Spleen (tissue), 11 donors: ENCODE results near the gene TEAD1. TPM values are rescaled to one million over a fixed set of nuclear protein-coding genes. Genes with fewer than 3 reads are reported as not detected.

Source experiments
- DNase-seq: peaks from one replicate; pipeline ENCODE4 v3.0.0-alpha.2; 2020
- H3K27ac ChIP-seq, 8 donors: fragments of 200-600 bp; sonication (generic) in 7 of 8; 1 replicate in 4 of 8; 2 replicates in 4 of 8; pipeline versions ENCODE4 v1.5.0 to v1.8.0; 2016 to 2021; ENCODE audit warnings: inconsistent platforms in 4 of 8, mild to moderate bottlenecking in 4 of 8, moderate library complexity in 1 of 8
- H3K27me3 ChIP-seq, 7 donors: fragments of 200-600 bp; sonication (generic) in 6 of 7; replicated peaks in 1 of 7; 1 replicate in 4 of 7; 2 replicates in 3 of 7; pipeline versions ENCODE4 v1.5.0 to v1.8.0; 2016 to 2021; ENCODE audit warnings: inconsistent platforms in 3 of 7, mild to moderate bottlenecking in 1 of 7
- H3K36me3 ChIP-seq, 6 donors: fragments of 200-600 bp; sonication (generic) in 5 of 6; 1 replicate in 4 of 6; 2 replicates in 2 of 6; pipeline versions ENCODE4 v1.5.0 to v1.8.0; 2016 to 2021; ENCODE audit warnings: inconsistent platforms in 2 of 6
- H3K4me1 ChIP-seq, 6 donors: fragments of 200-600 bp; sonication (generic) in 5 of 6; 1 replicate in 3 of 6; 2 replicates in 3 of 6; pipeline versions ENCODE4 v1.5.0 to v1.8.0; 2016 to 2021; ENCODE audit warnings: inconsistent platforms in 3 of 6
- H3K4me3 ChIP-seq, 8 donors: fragments of 200-600 bp; sonication (generic) in 7 of 8; 1 replicate in 4 of 8; 2 replicates in 4 of 8; pipeline versions ENCODE4 v1.5.0 to v1.8.0; 2016 to 2021; ENCODE audit warnings: inconsistent platforms in 4 of 8, mild to moderate bottlenecking in 4 of 8, moderate library complexity in 2 of 8
- H3K9me3 ChIP-seq, 8 donors: fragments of 200-600 bp; sonication (generic) in 7 of 8; 1 replicate in 4 of 8; 2 replicates in 4 of 8; pipeline versions ENCODE4 v1.5.0 to v1.8.0; 2016 to 2021; ENCODE audit warnings: inconsistent platforms in 4 of 8
- CTCF ChIP-seq, 11 experiments: fragments of 200-600 bp in 7 of 11; fragments of 450-650 bp in 4 of 11; sonication (generic) in 4 of 11; IDR thresholded peaks in 8 of 11; conservative IDR thresholded peaks in 3 of 11; 1 replicate in 7 of 11; 2 replicates in 4 of 11; pipeline versions ENCODE4 v1.4.0 to v1.8.0; 2016 to 2021; ENCODE audit warnings: antibody characterized with exemption in 11 of 11, inconsistent platforms in 4 of 11, mild to moderate bottlenecking in 1 of 11
- POLR2A ChIP-seq, 3 donors: fragments of 450-650 bp; IDR thresholded peaks; one replicate each; pipeline ENCODE4 v1.5.1; 2017; ENCODE audit warnings: antibody characterized with exemption in 3 of 3, mild to moderate bottlenecking in 1 of 3
- POLR2AphosphoS5 ChIP-seq, 3 donors: sonication (generic); formaldehyde crosslinking; IDR thresholded peaks; one replicate each; pipeline ENCODE4 v1.5.1; 2017; ENCODE audit warnings: antibody characterized with exemption in 3 of 3
- WGBS, 5 donors: extraction: QIAGEN DNeasy Blood & Tissue Kit in 3 of 5; methylation state at CpG; one replicate each; pipeline versions ENCODE4 v1.1.5 to v1.1.7; 2013 to 2018; 5-methylcytosine and 5-hydroxymethylcytosine counted together
- intact Hi-C: fragments of 100-400 bp; cut with DNase I; formaldehyde crosslinking; loops from one replicate; pipeline ENCODE4 v1.15.0; 2023; ENCODE audit warnings: low total_unique reads
- polyA plus RNA-seq, 3 donors: library from polyadenylated mRNA; stranded (reverse); fragments of 200-250 nt; gene quantifications; one replicate each; pipeline ENCODE4 v1.2.1, GENCODE V29; 2013
- total RNA-seq, 7 donors: library from RNA; depleted of rRNA in 3 of 7; stranded (reverse); fragments of >200 nt in 3 of 7; fragmentation: NEBNext Ultra II Directional in 4 of 7; extraction: Animal tissue kit (Norgen Biotek cat#: 25700) in 4 of 7; gene quantifications; one replicate each; pipeline versions ENCODE4 v1.1.0 to v1.2.1, GENCODE V29; 2016 to 2021
- donor health status: healthy with polysubstance abuse.
- donor health status: DM: no; HTN: no; CAD: no; lungs with moderate emphysema.
- donor health status: DM: no; HTN: no; CAD: no.
- donor health status: Bipolar disorder and iron deficiency.
- donor health status: healthy.
- donor health status: DM: no; HTN: no; CAD: no.
- donor health status: DM: yes; HTN: yes; CAD: no.

TEAD1 gene
- total and polyA plus RNA-seq, 10 donors, result 0.93 to 46.0 (median 18.6) TPM

GRCh38 chr11:12901874-12902481 is 227.8 kb downstream of the TEAD1 start:
- TF ChIP-seq POLR2AphosphoS5 (IDR thresholded peaks at IDR 0.05) (no peak), CTCF (IDR thresholded peaks at IDR 0.05 in 8 of 11, conservative IDR thresholded peaks at IDR 0.05 in 3 of 11) (no peak), POLR2A (IDR thresholded peaks at IDR 0.05) (no peak)
- no peak for DNase-seq
- Histone ChIP-seq H3K36me3 (peaks cover 0 to 20% (median 0%) of the 10 kb centered on the region in 6 donors), H3K4me3 (no peak overlapping the region), H3K9me3 (no peaks in the 10 kb centered on the region), H3K27me3 (no peaks in the 10 kb centered on the region), H3K27ac (no peak overlapping the region), H3K4me1 (no peaks in the 10 kb centered on the region)
- intact Hi-C loops, result no loop called here
- 85 to 93% (median 87%) methylated on average over 7 of the region's 7 CpGs for WGBS, 5 donors

GRCh38 chr11:12902791-12903486 is 228.7 kb downstream of the TEAD1 start:
- Histone ChIP-seq H3K27me3 (no peaks in the 10 kb centered on the region), H3K4me1 (no peaks in the 10 kb centered on the region), H3K27ac (no peak overlapping the region), H3K9me3 (no peaks in the 10 kb centered on the region), H3K4me3 (no peak overlapping the region), H3K36me3 (peaks cover 0 to 20% (median 0%) of the 10 kb centered on the region in 6 donors)
- DNase-seq, result no peak
- intact Hi-C loops, result no loop called here
- TF ChIP-seq POLR2AphosphoS5 (IDR thresholded peaks at IDR 0.05) (no peak), CTCF (IDR thresholded peaks at IDR 0.05 in 8 of 11, conservative IDR thresholded peaks at IDR 0.05 in 3 of 11) (no peak), POLR2A (IDR thresholded peaks at IDR 0.05) (no peak)
- 67 to 84% (median 68%) methylated on average over 6 of the region's 6 CpGs for WGBS, 5 donors

- Histone ChIP-seq H3K4me1 (no peaks in the 10 kb centered on the region), H3K27me3 (no peaks in the 10 kb centered on the region), H3K27ac (no peak overlapping the region), H3K9me3 (no peaks in the 10 kb centered on the region), H3K4me3 (no peak overlapping the region), H3K36me3 (peaks cover 0 to 20% (median 0%) of the 10 kb centered on the region in 6 donors)
- 84 to 92% (median 89%) methylated on average over 4 of the region's 4 CpGs for WGBS, 5 donors
- no peak for TF ChIP-seq POLR2A (IDR thresholded peaks at IDR 0.05)
- TF ChIP-seq CTCF (IDR thresholded peaks at IDR 0.05 in 8 of 11, conservative IDR thresholded peaks at IDR 0.05 in 3 of 11), result no peak
- no peak for TF ChIP-seq POLR2AphosphoS5 (IDR thresholded peaks at IDR 0.05)
- intact Hi-C loops, result no loop called here
- no peak for DNase-seq
These were observed 231.2 kb downstream of the TEAD1 start for GRCh38 chr11:12905435-12905834.

GRCh38 chr11:12906501-12906900 is 232.3 kb downstream of the TEAD1 start:
- WGBS, 5 donors, result 86 to 97% (median 92%) methylated on average over 4 of the region's 4 CpGs
- H3K9me3 ChIP-seq, result no peaks in the 10 kb centered on the region
- peaks cover 0 to 20% (median 0%) of the 10 kb centered on the region in 6 donors for H3K36me3 ChIP-seq
- no peaks in the 10 kb centered on the region for H3K27me3 ChIP-seq
- intact Hi-C loops, result no loop called here
- TF ChIP-seq CTCF (IDR thresholded peaks at IDR 0.05 in 8 of 11, conservative IDR thresholded peaks at IDR 0.05 in 3 of 11), result no peak
- TF ChIP-seq POLR2AphosphoS5 (IDR thresholded peaks at IDR 0.05), result no peak
- TF ChIP-seq POLR2A (IDR thresholded peaks at IDR 0.05), result no peak
- no peak for DNase-seq
- H3K4me1 ChIP-seq, result no peaks in the 10 kb centered on the region
- no peak overlapping the region for H3K27ac ChIP-seq
- H3K4me3 ChIP-seq, result no peak overlapping the region
